GM12878 (cell line): Measurements from ENCODE around the gene PLAGL1. TPM values are rescaled to one million over a fixed set of nuclear protein-coding genes. Genes with fewer than 3 reads are reported as not detected.

ENCODE experiments used
- ATAC-seq: fragments of 200-7000 bp; cut with Tn5 transposase; 3 replicates; pipeline ENCODE4 v1.9.1; 2020; ENCODE audit warnings: mild to moderate bottlenecking, moderate library complexity
- BruUV-seq: library from RNA; stranded (reverse); fragments of 400-500 nt; replicated peaks from 2 replicates; lab custom pipeline; 2021; lab: Mats Ljungman, UMichigan
- CTCF ChIA-PET: fragments of 300-600 bp; sonication (Branson Sonifier 250); formaldehyde crosslinking; extraction: SDS; loops from one replicate; lab custom pipeline; 2021; ENCODE audit warnings: inconsistent platforms; lab: Yijun Ruan, JAX
- POLR2A ChIA-PET: fragments of 350-600 bp; formaldehyde crosslinking; extraction: SDS; loops from one replicate; lab custom pipeline; 2021; ENCODE audit warnings: inconsistent platforms; lab: Charles Lee
- RAD21 ChIA-PET: fragments of 300-600 bp; sonication (Branson Sonifier 250); formaldehyde crosslinking; loops from one replicate; lab custom pipeline; 2023; ENCODE audit warnings: antibody characterized with exemption; ENCODE audit not compliant: unreplicated experiment; lab: Charles Lee
- SMC1A ChIA-PET: fragments of 300-600 bp; sonication (Branson Sonifier 250); formaldehyde crosslinking; loops from one replicate; lab custom pipeline; 2023; ENCODE audit not compliant: unreplicated experiment, uncharacterized antibody; lab: Charles Lee
- DNase-seq: peaks from one replicate; pipeline ENCODE4 v3.0.0-alpha.2; 2011; ENCODE audit warnings: low read depth, low spot score
- FAIRE-seq: peaks from 3 replicates; lab custom pipeline; 2011; peaks lifted over from hg19 to GRCh38; lab: Jason Lieb, UNC
- H2AFZ ChIP-seq: 2 replicates; pipeline ENCODE4 v1.6.0; 2011; ENCODE audit warnings: low read depth, low read length, control low read depth; ENCODE audit not compliant: control insufficient read depth
- H3K27ac ChIP-seq: 2 replicates; pipeline ENCODE4 v1.5.1; 2011; ENCODE audit warnings: control low read depth; ENCODE audit not compliant: control insufficient read depth, insufficient read depth
- H3K27me3 ChIP-seq, 2 experiments: replicated peaks in 1 of 2; 2 replicates each; pipeline versions ENCODE4 v1.6.0 to v1.6.1; 2011; ENCODE audit warnings: low read length in 1 of 2; ENCODE audit not compliant: control insufficient read depth in 2 of 2, insufficient read depth in 2 of 2
- H3K36me3 ChIP-seq, 2 experiments: 2 replicates each; pipeline ENCODE4 v1.5.1; 2011; ENCODE audit warnings: low read length in 1 of 2; ENCODE audit not compliant: control insufficient read depth in 2 of 2, insufficient read depth in 2 of 2
- H3K4me1 ChIP-seq: 2 replicates; pipeline ENCODE4 v1.6.1; 2011; ENCODE audit warnings: mild to moderate bottlenecking, low read length, moderate library complexity, mixed read lengths; ENCODE audit not compliant: control insufficient read depth, insufficient read depth
- H3K4me2 ChIP-seq: 2 replicates; pipeline ENCODE4 v1.6.0; 2011; ENCODE audit warnings: control low read depth; ENCODE audit not compliant: control insufficient read depth, insufficient read depth
- H3K4me3 ChIP-seq: fragments of 200-600 bp; sonication (generic); 2 replicates; pipeline ENCODE4 v1.5.1; 2016
- H3K79me2 ChIP-seq: 2 replicates; pipeline ENCODE4 v1.6.0; 2011; ENCODE audit warnings: low read length; ENCODE audit not compliant: control insufficient read depth, insufficient read depth
- H3K9ac ChIP-seq: 2 replicates; pipeline ENCODE4 v1.8.0; 2011; ENCODE audit warnings: low read length, control low read depth, mixed read lengths; ENCODE audit not compliant: control insufficient read depth, insufficient read depth
- H3K9me3 ChIP-seq: replicated peaks from 3 replicates; pipeline ENCODE4 v1.5.1; 2011; ENCODE audit warnings: mild to moderate bottlenecking, low read length; ENCODE audit not compliant: control insufficient read depth, insufficient read depth
- H4K20me1 ChIP-seq: 2 replicates; pipeline ENCODE4 v1.6.0; 2011; ENCODE audit not compliant: control insufficient read depth, insufficient read depth
- ATF2 ChIP-seq: IDR thresholded peaks from 2 replicates; pipeline ENCODE4 v1.6.1; 2012; ENCODE audit warnings: low read length, inconsistent platforms
- CHD1 ChIP-seq: IDR thresholded peaks from 2 replicates; pipeline ENCODE4 v1.6.1; 2012; ENCODE audit warnings: low read depth, low read length, improper control_type of control experiment
- CREM ChIP-seq: IDR thresholded peaks from 2 replicates; pipeline ENCODE4 v1.6.1; 2014; ENCODE audit warnings: antibody characterized with exemption, low read depth
- FOXM1 ChIP-seq: IDR thresholded peaks from 2 replicates; pipeline ENCODE4 v1.6.1; 2012; ENCODE audit warnings: low read depth, mild to moderate bottlenecking, inconsistent platforms, low read length, moderate library complexity
- LARP7 ChIP-seq: fragments of 450-650 bp; IDR thresholded peaks from 2 replicates; pipeline ENCODE4 v1.6.1; 2017; ENCODE audit warnings: mild to moderate bottlenecking
- RELA ChIP-seq: fragments of 450-650 bp; IDR thresholded peaks from 2 replicates; pipeline ENCODE4 v1.8.0; 2014; ENCODE audit warnings: borderline replicate concordance; ENCODE audit not compliant: partially characterized antibody
- SMARCA5 ChIP-seq: fragments of 450-650 bp; IDR thresholded peaks from 2 replicates; pipeline ENCODE4 v1.6.1; 2017; ENCODE audit warnings: mild to moderate bottlenecking
- TBL1XR1 ChIP-seq: IDR thresholded peaks from 2 replicates; pipeline ENCODE4 v1.6.1; 2012; ENCODE audit warnings: low read depth, low read length, improper control_type of control experiment
- ZSCAN29 ChIP-seq: fragments of 450-650 bp; IDR thresholded peaks from 2 replicates; pipeline ENCODE4 v1.6.1; 2017; ENCODE audit warnings: mild to moderate bottlenecking, moderate library complexity
- WGBS: methylation state at CpG from one replicate; pipeline ENCODE4 v1.1.6; 2016; ENCODE audit warnings: low lambda C conversion rate; ENCODE audit not compliant: insufficient replicate concordance, insufficient coverage; ENCODE audit errors: missing lambda C conversion rate; 5-methylcytosine and 5-hydroxymethylcytosine counted together
- in situ Hi-C: fragments of 300-500 bp; cut with MboI; formaldehyde crosslinking; loops from 9 replicates; pipeline ENCODE4 v1.14.3; 2018; ENCODE audit warnings: mixed read lengths
- intact Hi-C: fragments of 100-400 bp; cut with micrococcal nuclease; formaldehyde crosslinking; loops from one replicate; pipeline ENCODE4 v1.14.2; 2022; ENCODE audit not compliant: unreplicated experiment
- polyA plus RNA-seq, 11 experiments: library from polyadenylated mRNA; depleted of rRNA in 4 of 11; unstranded in 6 of 11; stranded (reverse) in 5 of 11; fragments of >200 nt; fragmentation: Nextera tagmentation in 4 of 11; fragmentation: Illumina TruSeq in 1 of 11; extraction: Ambion mirVana in 4 of 11; extraction: Trizol in 1 of 11; gene quantifications; 1 replicate in 1 of 11; 2 replicates in 10 of 11; pipeline versions ENCODE4 v1.2.1 to v1.2.3, GENCODE V29; 2011 to 2016; ENCODE audit warnings: inconsistent platforms in 2 of 11, missing spikeins in 2 of 11, low read depth in 1 of 11
- total RNA-seq, 4 experiments: library from RNA; depleted of rRNA in 3 of 4; stranded (reverse); fragments of >200 nt in 3 of 4; fragmentation: Illumina TruSeq in 1 of 4; extraction: Trizol in 1 of 4; gene quantifications; 2 replicates each; pipeline versions ENCODE4 v1.2.1 to v1.2.3, GENCODE V29; 2013 to 2021

The PLAGL1 gene
- total and polyA plus RNA-seq, 10 of the 15 experiments (the other 5 are each of a cell fraction or from before 2014, with no cell fraction given): 2.6 to 19.1 (median 5.7) TPM

DNA sequence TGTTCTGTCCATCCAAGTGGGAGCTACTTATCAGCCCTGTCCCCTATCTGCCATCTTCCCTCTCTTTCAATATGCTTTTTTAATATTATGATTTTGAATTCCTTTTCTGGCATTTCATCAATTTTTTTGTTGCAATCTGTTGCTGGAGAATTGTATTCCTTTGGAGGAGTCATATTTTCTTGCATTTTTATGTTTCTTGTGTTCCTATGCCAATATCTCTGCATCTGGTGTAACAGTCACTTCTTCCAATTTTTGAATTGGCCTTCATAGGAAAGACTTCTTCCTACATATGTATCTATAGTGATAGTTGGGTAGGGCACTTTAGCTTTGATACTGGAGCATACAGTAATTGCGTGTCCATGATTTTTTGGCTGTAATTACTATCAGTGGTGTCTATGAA is 73.7 kb downstream of the PLAGL1 start:
- RAD21 ChIA-PET: no interaction called here
- Histone ChIP-seq H3K9ac (no peak overlapping the region), H3K4me3 (no peak overlapping the region), H2AFZ (no peak overlapping the region), H3K9me3 (no peaks in the 10 kb centered on the region; the same call in 1 of the 3 replicates), H3K4me2 (no peak overlapping the region), H3K4me1 (no peaks in the 10 kb centered on the region), H3K79me2 (no peaks in the 10 kb centered on the region), H4K20me1 (no peaks in the 10 kb centered on the region), H3K36me3 (no peaks in the 10 kb centered on the region), H3K27ac (no peak overlapping the region), H3K27me3 (no peaks in the 10 kb centered on the region)
- intact Hi-C loops (no loop called here), in situ Hi-C loops (no loop called here)
- CTCF ChIA-PET: interaction anchor here (1.4 to 3.7 kb wide), 3 partner anchors 7 to 154 kb away, joined by 4 to 23 read pairs (median 8); no protein-coding TSS in a partner anchor
- POLR2A ChIA-PET: no interaction called here
- no TSS peak for BruUV-seq
- ATAC-seq: no peak
- whole genome bisulfite sequencing: 90% methylated on average over 1 of the region's 1 CpG
- TF ChIP-seq RELA (no peak), ATF2 (no peak), CHD1 (no peak), CREM (no peak)
- DNase-seq: no peak
- SMC1A ChIA-PET: interaction anchor here (1.1 kb wide), 1 partner anchor 270 kb away, joined by 3 read pairs; no protein-coding TSS in a partner anchor
- FAIRE-seq: no peak

- in situ Hi-C loops: no loop called here
- no TSS peak for BruUV-seq
- ChIA-PET CTCF (interaction anchor here (0.7 to 1.0 kb wide), 4 partner anchors 8 to 21 kb away, joined by 3 to 4 read pairs (median 3); no protein-coding TSS in a partner anchor), POLR2A (interaction anchor here (0.6 kb wide), 2 partner anchors 23 to 853 kb away, joined by 3 to 6 read pairs; no protein-coding TSS in a partner anchor), SMC1A (no interaction called here), RAD21 (interaction anchor here (0.7 to 1.0 kb wide), 2 partner anchors 9 to 312 kb away, joined by 3 read pairs; no protein-coding TSS in a partner anchor)
- H3K27me3 ChIP-seq: no peaks in the 10 kb centered on the region
- intact Hi-C loops: no loop called here
- H2AFZ ChIP-seq: no peak overlapping the region
- H3K9ac ChIP-seq: no peak overlapping the region
- H3K4me1 ChIP-seq: no peaks in the 10 kb centered on the region
- no peaks in the 10 kb centered on the region for H4K20me1 ChIP-seq
- no peaks in the 10 kb centered on the region for H3K79me2 ChIP-seq
- H3K27ac ChIP-seq: no peak overlapping the region
- TF ChIP-seq ZSCAN29 (no peak), CHD1 (no peak), FOXM1 (no peak), LARP7 (no peak), SMARCA5 (no peak), TBL1XR1 (no peak)
- no peak overlapping the region for H3K4me2 ChIP-seq
- no peaks in the 10 kb centered on the region; the same call in 1 of the 3 replicates for H3K9me3 ChIP-seq
- DNase-seq (no peak), FAIRE-seq (no peak), ATAC-seq (no peak)
- H3K4me3 ChIP-seq: no peak overlapping the region
- H3K36me3 ChIP-seq: no peaks in the 10 kb centered on the region
Observed at GRCh38 chr6:143929975-143930374, 78.1 kb downstream of the PLAGL1 start.
